CD14-positive monocyte (primary cell): ENCODE results near the gene PCBP3. TPM values are rescaled to one million over a fixed set of nuclear protein-coding genes. Genes with fewer than 3 reads are reported as not detected.

ENCODE experiments used
- DNase-seq, 3 donors: peaks; one replicate each; pipeline ENCODE4 v3.0.0-alpha.2; 2011 to 2022
- H2AFZ ChIP-seq: 2 replicates; pipeline ENCODE4 v1.6.0; 2012; ENCODE audit warnings: mild to moderate bottlenecking, low read depth, low read length, inconsistent platforms; ENCODE audit not compliant: insufficient read depth, poor library complexity, severe bottlenecking
- H3K27ac ChIP-seq, 2 donors: 1 replicate in 1 of 2; 2 replicates in 1 of 2; pipeline ENCODE4 v1.5.1; 2012 to 2013; ENCODE audit warnings: low read length in 2 of 2, control low read depth in 1 of 2, inconsistent platforms in 1 of 2, low read depth in 1 of 2, mild to moderate bottlenecking in 1 of 2
- H3K27me3 ChIP-seq, 2 donors: one replicate each; pipeline versions ENCODE4 v1.6.0 to v1.6.1; 2011 to 2013; ENCODE audit warnings: low read length in 2 of 2; ENCODE audit not compliant: control insufficient read depth in 2 of 2, insufficient read depth in 2 of 2
- H3K36me3 ChIP-seq, 2 donors: replicated peaks in 1 of 2; 1 replicate in 1 of 2; 2 replicates in 1 of 2; pipeline versions ENCODE4 v1.5.1 to v1.6.1; 2012 to 2013; ENCODE audit warnings: low read length in 2 of 2, control low read depth in 1 of 2, inconsistent platforms in 1 of 2, mild to moderate bottlenecking in 1 of 2; ENCODE audit not compliant: insufficient read depth in 2 of 2, control insufficient read depth in 1 of 2
- H3K4me1 ChIP-seq, 2 donors: 1 replicate in 1 of 2; 2 replicates in 1 of 2; pipeline versions ENCODE4 v1.5.1 to v1.6.1; 2012 to 2013; ENCODE audit warnings: low read length in 2 of 2, control low read depth in 1 of 2, inconsistent platforms in 1 of 2, mild to moderate bottlenecking in 1 of 2, moderate library complexity in 1 of 2; ENCODE audit not compliant: insufficient read depth in 2 of 2, control insufficient read depth in 1 of 2
- H3K4me2 ChIP-seq: replicated peaks from 2 replicates; pipeline ENCODE3; 2012; ENCODE audit warnings: low read length, moderate library complexity, mild to moderate bottlenecking; ENCODE audit not compliant: poor library complexity, severe bottlenecking; ENCODE audit errors: extremely low read depth
- H3K4me3 ChIP-seq, 3 experiments: fragments of 200-600 bp in 1 of 3; sonication (generic) in 1 of 3; replicated peaks in 1 of 3; 1 replicate in 2 of 3; 2 replicates in 1 of 3; pipeline ENCODE4 v1.5.1; 2011 to 2013; ENCODE audit warnings: low read length in 3 of 3, mild to moderate bottlenecking in 3 of 3, control low read depth in 2 of 3, low read depth in 2 of 3, inconsistent platforms in 1 of 3, moderate library complexity in 1 of 3
- H3K79me2 ChIP-seq: 2 replicates; pipeline ENCODE4 v1.6.0; 2012; ENCODE audit warnings: mild to moderate bottlenecking, control low read depth, inconsistent platforms, low read length, moderate library complexity; ENCODE audit not compliant: insufficient read depth
- H3K9ac ChIP-seq: 2 replicates; pipeline ENCODE4 v1.6.0; 2017; ENCODE audit warnings: low read length, mild to moderate bottlenecking; ENCODE audit not compliant: insufficient read depth, poor library complexity, severe bottlenecking
- H3K9me3 ChIP-seq, 2 donors: replicated peaks in 1 of 2; 1 replicate in 1 of 2; 2 replicates in 1 of 2; pipeline versions ENCODE4 v1.5.1 to v1.6.1; 2012 to 2013; ENCODE audit warnings: low read length in 2 of 2, control low read depth in 1 of 2; ENCODE audit not compliant: control insufficient read depth in 1 of 2, insufficient read depth in 1 of 2
- H4K20me1 ChIP-seq: 2 replicates; pipeline ENCODE4 v1.6.0; 2012; ENCODE audit warnings: mild to moderate bottlenecking, low read length, control low read depth, moderate library complexity; ENCODE audit not compliant: insufficient read depth
- H3K27ac Mint-ChIP-seq, 7 donors: one replicate each; pipeline ENCODE4 v1.8.0; 2020; ENCODE audit warnings: mild to moderate bottlenecking in 7 of 7, mixed read lengths in 7 of 7, moderate library complexity in 6 of 7, inconsistent platforms in 2 of 7
- H3K27me3 Mint-ChIP-seq, 3 donors: one replicate each; pipeline ENCODE4 v1.8.0; 2021 to 2022; ENCODE audit warnings: low read depth in 3 of 3, mild to moderate bottlenecking in 3 of 3, mixed read lengths in 3 of 3, moderate library complexity in 3 of 3, inconsistent platforms in 1 of 3
- H3K36me3 Mint-ChIP-seq, 2 donors: one replicate each; pipeline ENCODE4 v1.8.0; 2020; ENCODE audit warnings: mixed read lengths in 2 of 2, inconsistent platforms in 1 of 2, mild to moderate bottlenecking in 1 of 2
- H3K4me1 Mint-ChIP-seq: one replicate; pipeline ENCODE4 v1.8.0; 2020; ENCODE audit warnings: mild to moderate bottlenecking, mixed read lengths
- H3K4me3 Mint-ChIP-seq, 2 donors: one replicate each; pipeline ENCODE4 v1.8.0; 2020; ENCODE audit warnings: mild to moderate bottlenecking in 2 of 2, mixed read lengths in 2 of 2, moderate library complexity in 1 of 2
- H3K9me3 Mint-ChIP-seq, 7 donors: one replicate each; pipeline ENCODE4 v1.8.0; 2020 to 2022; ENCODE audit warnings: mixed read lengths in 7 of 7, mild to moderate bottlenecking in 6 of 7, moderate library complexity in 6 of 7, inconsistent platforms in 2 of 7
- CTCF ChIP-seq: fragments of 200-600 bp; IDR thresholded peaks from one replicate; pipeline ENCODE4 v1.8.0; 2022; ENCODE audit warnings: antibody characterized with exemption, mild to moderate bottlenecking
- WGBS: methylation state at CpG from one replicate; pipeline ENCODE4 v1.1.5; 2013; ENCODE audit warnings: missing lambda C conversion rate; ENCODE audit not compliant: insufficient coverage; 5-methylcytosine and 5-hydroxymethylcytosine counted together
- intact Hi-C, 2 donors: fragments of 100-400 bp; cut with micrococcal nuclease; formaldehyde crosslinking; loops; one replicate each; pipeline versions ENCODE4 v1.15.0 to v1.15.1; 2023
- polyA plus RNA-seq, 3 donors: library from polyadenylated mRNA; depleted of rRNA in 1 of 3; unstranded in 2 of 3; stranded (reverse) in 1 of 3; fragments of 300-500 nt in 2 of 3; fragments of >200 nt in 1 of 3; fragmentation: Illumina TruSeq in 2 of 3; gene quantifications; 1 replicate in 2 of 3; 2 replicates in 1 of 3; pipeline ENCODE4 v1.2.3, GENCODE V29; 2012 to 2021

The PCBP3 gene
- polyA plus RNA-seq, 3 donors = 0.34 to 0.49 TPM; not detected in 1

- Histone ChIP-seq H3K9ac (no peak overlapping the region), H3K79me2 (no peaks in the 10 kb centered on the region), H3K9me3 (no peaks in the 10 kb centered on the region), H3K4me3 (no peak overlapping the region), H3K4me2 (no peak overlapping the region), H2AFZ (no peak overlapping the region), H3K4me1 (no peaks in the 10 kb centered on the region), H4K20me1 (no peaks in the 10 kb centered on the region), H3K27ac (no peak overlapping the region), H3K36me3 (no peaks in the 10 kb centered on the region), H3K27me3 (no peaks in the 10 kb centered on the region)
- Mint-ChIP-seq H3K27me3 (no peaks in the 10 kb centered on the region), H3K9me3 (peaks cover 0 to 2% (median 0%) of the 10 kb centered on the region in 7 donors), H3K4me1 (no peaks in the 10 kb centered on the region), H3K36me3 (no peaks in the 10 kb centered on the region), H3K27ac (no peak overlapping the region), H3K4me3 (no peak overlapping the region)
- TF ChIP-seq CTCF = no peak
- 100% methylated on average over 7 of the region's 14 CpGs for WGBS
- DNase-seq = no peak
- intact Hi-C loops = no loop called here
These were observed 122.5 kb downstream of the PCBP3 start for GRCh38 chr21:45766055-45766454.

GRCh38 chr21:45766501-45766900 lies 123.0 kb downstream of the PCBP3 start:
- 93% methylated on average over 4 of the region's 5 CpGs for WGBS
- Mint-ChIP-seq H3K27me3 (no peaks in the 10 kb centered on the region), H3K9me3 (peaks cover 0 to 2% (median 0%) of the 10 kb centered on the region in 7 donors), H3K4me3 (no peak overlapping the region), H3K36me3 (no peaks in the 10 kb centered on the region), H3K27ac (no peak overlapping the region), H3K4me1 (no peaks in the 10 kb centered on the region)
- Histone ChIP-seq H2AFZ (no peak overlapping the region), H3K27ac (no peak overlapping the region), H3K4me3 (no peak overlapping the region), H3K4me1 (no peaks in the 10 kb centered on the region), H3K9me3 (no peaks in the 10 kb centered on the region), H4K20me1 (no peaks in the 10 kb centered on the region), H3K36me3 (no peaks in the 10 kb centered on the region), H3K27me3 (no peaks in the 10 kb centered on the region), H3K79me2 (no peaks in the 10 kb centered on the region), H3K4me2 (no peak overlapping the region), H3K9ac (no peak overlapping the region)
- no peak for TF ChIP-seq CTCF
- intact Hi-C loops = no loop called here
- DNase-seq = no peak
